Right ventricle myocardium inferior (tissue), 1 donor: ENCODE results near the gene ST6GALNAC5. TPM values are rescaled to one million over a fixed set of nuclear protein-coding genes. Genes with fewer than 3 reads are reported as not detected.
A peak's percentile ranks its signal among the peaks of the same experiment; 100 is the strongest.

ENCODE experiments used
- ATAC-seq: fragments of 200-7000 bp; cut with Tn5 transposase; one replicate; pipeline ENCODE4 v1.9.1; 2020; ENCODE audit warnings: mild to moderate bottlenecking, moderate library complexity
- DNase-seq: peaks from one replicate; pipeline ENCODE4 v3.0.0; 2021; ENCODE audit errors: missing footprints
- intact Hi-C: fragments of 100-400 bp; cut with DNase I; formaldehyde crosslinking; loops from one replicate; pipeline ENCODE4 v1.11.0; 2022
- microRNA-seq: library from miRNA; unstranded; fragments of <30 nt; microRNA quantifications from one replicate; pipeline ENCODE4 v1.2.0, GENCODE V29; 2020
- total RNA-seq: library from RNA; stranded (reverse); fragmentation: NEBNext Ultra II Directional; extraction: Animal tissue kit (Norgen Biotek cat#: 25700); gene quantifications from one replicate; pipeline ENCODE4 v1.2.1, GENCODE V29; 2021
- donor health status: DM: no; HTN: yes; CAD: no; lungs with severe emphysema.

ST6GALNAC5 gene
- total RNA-seq, 1 donor from 2014 or later = 0.46 TPM

DNA sequence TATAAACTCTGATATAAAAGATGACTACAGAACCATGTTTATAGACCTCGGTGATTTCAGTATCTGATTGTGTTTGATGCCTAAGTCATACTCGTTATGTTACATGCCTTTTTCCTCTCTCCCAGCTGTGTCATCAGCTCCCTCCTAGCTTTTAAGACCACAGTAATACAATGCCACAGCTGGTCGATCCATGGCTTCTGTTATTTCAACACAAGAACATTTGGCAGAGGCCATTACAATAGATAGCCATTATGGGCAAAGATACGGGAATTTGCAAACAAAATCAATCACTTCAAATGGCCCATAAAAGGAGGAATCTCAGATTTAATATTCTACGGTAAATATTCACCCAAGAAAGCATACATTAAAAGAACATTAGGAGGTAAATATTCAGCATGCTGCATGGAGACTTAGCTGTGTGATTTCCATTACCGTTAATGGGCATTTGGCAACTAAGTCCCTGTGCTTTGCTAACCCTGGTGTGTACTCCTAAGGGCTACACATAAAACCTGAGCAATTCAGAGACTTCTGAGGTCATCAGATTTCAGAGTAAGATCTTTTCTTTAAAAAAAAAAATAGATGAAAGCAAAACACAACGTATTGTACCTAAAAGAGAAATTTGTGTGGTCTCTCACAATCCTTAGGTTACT lies 198.5 kb downstream of the ST6GALNAC5 start:
- ATAC-seq = no peak
- DNase-seq = no peak
- intact Hi-C loops = no loop called here

DNA sequence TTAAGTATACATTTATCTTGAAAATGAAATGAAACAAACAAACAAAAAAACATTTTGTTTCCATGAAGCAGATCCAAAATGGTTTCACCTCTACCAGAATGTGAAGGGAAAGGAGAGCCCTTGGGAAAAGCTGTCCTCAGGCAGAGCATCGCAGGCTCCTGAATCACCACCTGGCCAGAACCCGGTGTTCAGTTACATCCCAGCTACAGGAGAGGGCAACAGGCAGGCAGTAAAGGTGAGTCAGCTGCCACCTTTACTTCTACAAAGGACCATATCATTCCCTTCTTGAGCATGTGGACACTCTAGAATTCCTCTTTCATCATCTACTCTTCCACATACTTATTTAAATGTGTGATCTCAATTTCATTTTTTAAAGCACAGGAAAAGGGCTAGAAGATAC lies 200.7 kb downstream of the ST6GALNAC5 start:
- intact Hi-C loops = no loop called here
- ATAC-seq (no peak), DNase-seq (no peak)

DNA sequence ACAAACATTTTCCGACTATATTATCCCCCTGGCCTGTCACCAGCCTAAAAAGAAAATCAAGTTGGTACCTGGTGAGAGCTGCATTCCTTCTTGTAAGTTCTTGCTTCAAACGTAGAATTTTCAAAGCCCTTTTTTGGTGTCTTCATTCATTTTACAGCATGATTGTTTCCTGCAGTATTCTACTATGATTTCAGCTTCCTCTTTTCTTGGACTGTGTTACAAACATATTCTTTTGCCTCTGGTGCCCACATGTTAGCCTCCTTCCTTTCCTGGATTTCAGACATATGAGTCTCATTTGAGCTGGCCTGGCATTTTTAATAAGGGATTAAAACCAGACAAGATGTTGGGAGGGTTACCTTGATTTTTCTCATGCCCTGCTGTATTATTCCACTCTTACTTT lies 209.5 kb downstream of the ST6GALNAC5 start:
- intact Hi-C loops = no loop called here
- ATAC-seq (no peak), DNase-seq (no peak)

DNA sequence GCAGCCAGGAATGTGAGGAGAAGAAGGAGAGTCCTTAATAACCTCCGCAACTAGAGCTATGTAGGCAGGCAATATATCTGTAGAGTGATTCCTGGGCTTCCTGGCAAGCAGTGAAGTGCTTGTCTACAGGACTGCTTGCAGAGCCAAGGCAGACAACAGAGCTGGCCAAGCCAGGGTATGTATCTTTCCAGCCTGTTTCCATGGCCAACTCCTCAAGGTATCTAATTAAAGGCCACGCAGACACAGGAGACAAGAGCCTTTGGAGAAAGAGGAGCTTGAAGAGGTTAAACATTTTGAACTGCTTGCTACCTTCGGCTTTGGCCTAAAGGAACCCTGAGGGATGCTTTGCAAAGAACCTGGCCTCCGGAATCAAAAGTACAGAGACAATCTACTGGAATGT lies 214.6 kb downstream of the ST6GALNAC5 start:
- DNase-seq (no peak), ATAC-seq (peak; percentile 84)

DNA sequence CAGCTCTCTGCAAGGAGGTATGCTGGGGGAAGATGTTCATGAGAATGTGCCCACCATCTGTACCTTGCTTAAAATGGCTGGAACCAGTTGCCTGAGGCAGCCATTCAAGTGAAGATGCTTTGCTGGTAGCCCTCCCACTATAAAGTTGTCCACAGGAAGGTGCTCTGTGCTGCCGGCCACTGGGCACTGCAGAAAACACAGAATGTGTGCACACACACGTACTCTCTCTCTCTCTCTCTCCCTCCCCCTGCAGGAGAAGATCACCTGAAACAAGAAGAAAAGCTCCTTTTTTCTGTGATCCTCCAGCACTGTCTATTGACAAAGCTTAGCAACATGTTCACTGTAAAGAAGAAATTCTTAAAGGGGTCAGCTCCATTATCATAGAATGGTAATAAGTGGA lies 217.2 kb downstream of the ST6GALNAC5 start:
- ATAC-seq = no peak
- no peak for DNase-seq
- intact Hi-C loops = no loop called here

More for the DNA sequence above, 214.6 kb downstream of the ST6GALNAC5 start:
- intact Hi-C loops = no loop called here

DNA sequence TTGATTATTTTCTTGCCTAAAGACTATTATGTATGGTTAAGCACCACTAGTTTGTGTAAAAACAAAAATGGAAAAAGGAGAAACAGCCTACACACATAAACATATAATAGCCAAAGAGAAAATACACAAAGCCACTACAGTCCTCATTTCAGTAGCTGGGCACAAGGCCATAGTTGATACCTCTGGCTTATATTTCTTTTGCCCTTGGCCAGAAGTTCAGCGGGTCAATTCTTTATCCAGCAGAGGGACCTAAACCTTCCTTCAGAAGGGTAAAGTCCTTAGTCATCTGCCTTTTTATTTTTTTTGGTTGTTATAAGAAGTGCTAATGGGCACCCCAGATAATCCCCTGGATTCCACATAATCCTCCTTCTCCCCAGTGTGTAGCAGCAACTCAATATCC lies 217.8 kb downstream of the ST6GALNAC5 start:
- DNase-seq = no peak
- intact Hi-C loops = no loop called here
- ATAC-seq = no peak

DNA sequence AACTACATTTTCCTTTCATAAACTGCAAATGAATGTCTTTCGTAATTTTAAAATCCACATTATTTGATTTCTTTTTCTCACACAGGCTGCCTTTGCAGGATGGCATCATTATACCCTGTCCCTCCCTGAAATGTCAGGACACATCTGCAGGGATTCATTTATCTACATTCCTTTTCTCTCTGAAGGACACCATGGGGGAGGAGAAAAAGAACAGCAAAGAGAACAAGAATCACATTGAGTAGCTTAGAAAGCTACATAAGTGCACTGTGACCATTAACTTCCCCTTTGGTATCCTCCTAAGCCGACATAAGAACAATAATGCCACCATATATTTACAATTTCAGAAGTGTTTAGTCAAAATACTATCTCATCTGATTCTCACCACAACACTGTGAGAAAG lies 222.5 kb downstream of the ST6GALNAC5 start:
- no peak for DNase-seq
- ATAC-seq = no peak
- intact Hi-C loops = no loop called here

DNA sequence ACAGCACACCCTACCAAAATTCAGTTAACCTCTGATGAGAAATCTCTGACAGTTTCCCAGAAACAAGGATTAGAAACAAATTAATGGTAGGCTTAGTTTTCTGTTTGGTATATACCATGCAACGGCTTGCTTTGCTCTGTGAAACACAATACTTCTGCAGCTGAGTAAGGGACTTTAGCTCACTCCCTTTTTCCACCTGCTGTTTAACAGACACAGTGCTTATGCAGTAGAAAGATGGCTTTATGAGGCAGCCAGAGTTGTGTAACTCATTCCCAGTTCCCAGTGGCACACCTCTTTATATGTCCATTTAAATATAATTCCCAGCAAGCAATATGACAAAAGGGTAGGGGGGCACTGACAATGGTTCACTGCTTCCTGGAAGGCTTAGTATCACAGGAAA lies 228.0 kb downstream of the ST6GALNAC5 start:
- ATAC-seq = no peak
- no peak for DNase-seq
- intact Hi-C loops = no loop called here

DNA sequence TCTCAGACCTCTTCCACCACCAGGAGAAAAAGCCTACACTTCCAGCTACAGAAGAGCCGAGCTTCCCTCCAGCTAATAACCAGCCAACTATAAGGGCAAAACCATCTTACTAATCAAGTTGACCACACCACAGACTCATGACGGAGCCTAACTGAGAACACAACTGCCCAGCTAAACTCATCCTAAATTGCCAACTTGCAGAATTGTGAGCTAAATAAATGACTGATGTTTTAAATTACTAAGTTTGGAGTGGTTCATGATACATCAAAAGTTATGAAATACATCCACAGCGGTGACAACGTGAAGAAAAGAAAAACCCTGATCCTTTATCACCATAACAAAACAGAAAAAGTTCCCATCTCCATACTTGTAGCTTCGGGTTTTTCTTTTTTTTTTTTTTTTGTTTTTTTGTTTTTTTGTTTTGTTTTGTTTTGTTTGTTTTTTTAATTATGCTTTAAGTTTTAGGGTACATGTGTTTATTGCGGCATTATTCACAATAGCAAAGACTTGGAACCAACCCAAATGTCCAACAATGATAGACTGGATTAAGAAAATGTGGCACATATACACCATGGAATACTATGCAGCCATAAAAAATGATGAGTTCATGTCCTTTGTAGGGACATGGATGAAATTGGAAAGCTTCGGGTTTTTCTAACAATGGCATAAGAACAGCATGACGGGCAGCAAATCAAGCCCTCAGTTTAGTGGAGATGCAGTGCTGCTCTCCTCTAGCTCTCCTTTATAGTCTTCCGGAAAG lies 229.4 kb downstream of the ST6GALNAC5 start:
- ATAC-seq = no peak
- intact Hi-C loops = no loop called here
- DNase-seq = no peak

DNA sequence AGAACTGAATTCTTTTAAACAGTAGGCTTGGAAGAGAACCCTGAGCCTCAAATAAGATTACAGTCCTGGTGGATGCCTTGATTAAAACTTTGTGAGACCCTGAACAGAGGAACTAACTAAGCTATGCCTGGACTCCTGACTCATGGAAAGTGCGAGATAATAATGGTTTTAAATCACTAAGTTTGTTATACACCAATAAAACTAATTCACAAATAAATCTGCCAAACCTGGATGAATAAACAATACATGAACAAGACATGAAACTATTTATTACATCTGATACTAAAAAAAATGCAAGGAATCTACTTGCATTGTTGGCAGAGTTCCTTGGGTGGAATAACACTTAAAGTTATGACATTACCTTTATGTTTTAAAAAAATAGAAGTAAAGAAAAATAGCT lies 233.6 kb downstream of the ST6GALNAC5 start:
- DNase-seq (no peak), ATAC-seq (no peak)
- intact Hi-C loops = no loop called here

DNA sequence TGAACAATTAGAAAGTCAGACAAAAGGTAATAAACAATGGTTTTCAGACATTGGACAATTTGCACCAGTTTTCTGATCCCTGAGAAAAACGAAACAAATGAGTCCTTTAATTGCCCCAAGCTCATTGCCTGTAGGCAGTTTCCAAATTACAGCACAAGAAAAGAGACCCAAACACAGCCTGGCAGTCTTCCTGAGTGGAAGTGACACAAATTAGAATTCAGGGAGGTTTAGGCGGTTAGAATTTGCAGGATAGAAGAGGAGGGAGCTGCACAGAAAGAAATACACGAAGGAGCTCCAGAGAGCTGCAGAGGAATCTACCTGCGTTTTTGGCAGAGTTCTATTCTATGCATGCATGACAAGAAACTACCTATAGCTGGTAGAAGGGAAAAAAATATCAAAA lies 236.2 kb downstream of the ST6GALNAC5 start:
- DNase-seq (no peak), ATAC-seq (no peak)
- intact Hi-C loops = no loop called here

DNA sequence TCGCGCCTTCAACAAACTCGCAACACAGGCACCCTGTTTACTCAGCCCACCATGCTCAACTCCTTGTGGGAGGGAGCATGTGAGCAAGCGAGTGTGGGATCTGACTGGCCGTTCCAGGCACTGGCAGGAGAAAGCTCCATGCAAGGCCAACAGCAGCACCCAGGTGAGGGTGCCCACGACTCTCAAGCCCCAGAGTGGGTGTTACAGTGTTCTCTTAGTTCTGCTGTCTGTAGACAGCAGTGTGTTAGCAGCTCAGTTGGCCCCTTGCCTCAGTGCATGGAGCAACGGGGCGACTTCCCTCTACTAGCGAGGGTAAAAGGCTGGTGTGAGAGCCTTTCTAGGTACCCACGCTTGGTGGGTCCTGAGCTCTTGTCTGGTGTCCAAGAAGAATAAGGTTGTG lies 237.4 kb downstream of the ST6GALNAC5 start:
- DNase-seq (no peak), ATAC-seq (no peak)
- intact Hi-C loops = no loop called here

Small RNA genes lying within 50 kb of the gene (microRNA-seq; reads per million reads assigned to microRNA genes)
- gene MIR7156 = not detected
